Right renal pelvis (tissue), 4 donors: ENCODE measurements around the gene GRIK1. TPM values are rescaled to one million over a fixed set of nuclear protein-coding genes. Genes with fewer than 3 reads are reported as not detected.

Experiments
- DNase-seq, 4 donors: peaks; one replicate each; pipeline ENCODE4 v3.0.0-alpha.2; 2013; ENCODE audit warnings: low read depth in 4 of 4, low spot score in 3 of 4, missing footprints in 1 of 4
- polyA plus RNA-seq, 4 donors: library from polyadenylated mRNA; unstranded; fragments of 120-200 nt; gene quantifications; one replicate each; pipeline ENCODE4 v1.2.1, GENCODE V29; 2013; ENCODE audit not compliant: insufficient read length in 4 of 4

GRIK1 gene
- polyA plus RNA-seq, 4 donors = 1.2 to 2.5 (median 1.4) TPM

DNA sequence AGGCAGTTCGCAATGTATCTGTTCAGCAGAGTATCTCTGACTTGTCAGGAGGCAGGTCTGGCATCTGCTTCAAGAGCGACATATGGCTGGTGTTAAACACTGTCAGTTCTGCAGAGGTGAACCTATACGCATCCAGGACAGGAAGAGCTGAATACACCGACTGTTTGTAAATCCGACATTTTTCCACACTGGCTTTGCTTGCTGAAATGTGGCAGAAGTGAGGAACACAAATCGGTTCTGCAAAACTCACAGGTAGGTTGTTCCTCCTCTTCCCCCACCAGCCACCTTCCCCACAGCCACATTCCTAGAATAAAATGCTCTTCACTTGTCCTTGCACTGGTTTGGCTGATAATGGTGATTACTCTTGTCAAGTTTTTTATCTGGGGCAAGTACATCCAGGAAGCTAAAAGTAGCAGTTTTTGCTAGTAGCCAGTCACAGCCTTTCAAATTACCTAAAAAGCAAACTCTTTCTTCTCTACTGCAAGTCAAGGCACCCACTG is 289.2 kb downstream of the GRIK1 start:
- no peak for DNase-seq

DNA sequence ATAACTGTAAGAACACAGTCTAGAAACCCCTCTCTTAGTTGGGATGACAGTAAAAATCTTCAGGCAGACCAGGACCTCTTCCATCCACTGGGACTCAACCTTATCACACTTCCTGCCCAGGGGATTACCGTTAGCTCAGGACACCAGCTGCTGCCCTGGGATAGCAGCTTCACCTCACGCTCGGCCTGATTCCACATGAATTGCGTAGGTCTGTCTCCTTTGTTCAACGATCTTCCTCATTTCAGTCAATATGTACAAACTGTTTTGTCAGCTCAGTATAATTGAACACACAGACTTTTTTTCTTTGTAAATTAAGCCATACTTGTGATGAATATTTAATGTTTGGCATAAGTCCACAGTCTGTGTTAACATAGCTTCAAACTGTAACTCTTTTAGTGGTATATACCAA is 290.4 kb downstream of the GRIK1 start:
- no peak for DNase-seq

DNA sequence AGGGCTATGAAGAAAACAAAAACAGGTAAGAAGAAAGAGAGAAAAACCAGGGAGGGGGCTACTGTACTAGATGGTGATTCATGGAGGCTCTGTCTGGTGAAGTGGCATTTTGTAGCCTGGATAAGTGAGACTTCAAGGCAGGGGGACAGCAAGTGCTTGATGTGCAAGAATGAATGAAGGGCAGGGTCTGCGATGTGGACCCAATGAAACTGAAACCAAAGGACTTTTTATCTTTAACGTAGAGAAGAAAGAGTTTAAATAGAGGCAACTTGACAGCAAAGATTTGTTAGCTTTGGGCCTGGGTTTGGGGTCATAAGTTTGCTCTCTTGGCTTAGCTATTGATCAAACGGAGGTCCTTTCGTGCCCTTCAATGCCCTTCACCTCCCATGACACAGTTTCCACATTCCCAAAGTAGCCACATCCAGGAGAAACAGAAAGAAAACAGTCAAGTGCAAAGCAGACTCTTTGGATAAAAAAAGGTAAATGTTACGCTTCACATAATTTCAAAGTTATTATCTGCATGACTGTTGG is 291.0 kb downstream of the GRIK1 start:
- DNase-seq = no peak

DNA sequence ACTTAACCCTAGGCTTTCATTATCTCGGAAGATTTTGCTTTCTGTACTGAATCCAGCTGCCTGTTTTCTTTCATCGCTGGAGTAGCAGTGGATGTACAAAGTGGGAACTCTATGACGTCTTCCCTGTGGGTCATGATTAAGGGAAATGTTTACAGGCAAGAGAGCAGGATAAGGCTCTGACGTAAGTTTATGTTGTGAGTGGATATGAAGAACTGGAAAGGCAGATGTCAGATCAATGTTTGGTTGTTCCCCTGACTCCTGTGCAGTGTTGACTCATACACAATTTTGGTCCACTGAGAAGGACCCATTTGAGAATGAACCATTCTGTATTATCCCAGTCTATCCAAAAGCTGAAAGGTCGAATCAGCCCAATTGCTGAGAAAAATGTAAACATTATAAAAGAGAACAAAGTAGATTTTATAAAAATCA is 292.4 kb downstream of the GRIK1 start:
- DNase-seq = no peak

DNA sequence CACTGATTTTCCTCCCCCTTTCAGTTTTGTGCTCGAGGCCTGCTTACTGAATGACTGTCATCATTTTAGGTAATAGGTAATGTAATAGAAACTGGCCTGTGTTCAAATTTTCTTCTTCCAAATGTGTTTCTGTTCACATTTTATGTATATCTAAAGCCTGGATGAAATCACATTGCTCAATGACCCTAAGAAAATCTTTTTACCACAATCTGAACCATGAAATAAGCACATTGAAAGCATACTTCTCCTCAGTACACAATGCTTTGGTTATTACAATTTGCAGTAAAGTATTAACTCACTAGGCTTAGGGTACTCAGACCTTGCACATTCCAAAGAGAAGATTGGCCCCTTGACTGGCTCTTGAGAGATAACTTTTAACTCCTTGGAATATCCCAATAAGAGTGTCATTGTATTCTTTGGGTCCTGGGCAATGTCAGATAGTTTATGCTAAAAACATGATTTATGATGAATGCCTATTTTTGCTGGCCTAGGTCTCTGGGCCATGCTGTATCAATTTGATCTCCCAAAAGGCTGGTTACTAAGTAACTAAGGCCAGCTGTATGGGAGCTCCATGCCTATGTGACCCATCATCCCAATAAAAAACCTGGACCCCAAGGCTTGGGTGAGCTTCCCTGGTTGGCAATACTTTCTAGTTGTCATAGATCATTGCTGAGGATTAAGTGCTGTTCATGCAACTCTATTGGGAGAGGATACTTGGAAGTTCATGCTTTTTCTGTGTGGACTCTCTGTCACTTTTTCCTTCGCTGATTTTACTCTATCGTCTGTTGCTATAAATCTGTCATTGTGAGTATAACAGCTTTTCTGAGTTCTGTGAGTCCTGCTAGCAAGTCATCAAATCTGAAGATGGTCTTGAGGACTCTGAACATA is 293.9 kb downstream of the GRIK1 start:
- DNase-seq = no peak

DNA sequence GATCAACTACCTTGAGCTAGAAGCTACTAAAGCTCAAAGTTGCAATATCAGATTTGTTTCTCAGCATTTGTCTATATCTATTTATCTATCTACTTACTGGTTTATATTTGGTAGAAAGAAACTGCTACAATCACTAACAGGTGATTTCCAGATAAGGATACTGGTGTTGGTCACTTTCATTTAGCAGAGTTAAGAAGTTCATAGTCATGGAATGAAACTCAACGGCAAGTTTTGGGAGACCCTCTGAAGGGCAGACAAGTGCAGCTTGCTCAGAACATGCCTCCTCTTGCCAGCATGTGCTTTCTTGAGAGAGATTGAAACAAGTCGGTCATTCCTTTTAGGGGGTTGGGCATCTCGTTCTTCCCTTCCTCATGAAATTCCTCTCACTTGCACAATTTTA is 296.5 kb downstream of the GRIK1 start:
- no peak for DNase-seq

DNA sequence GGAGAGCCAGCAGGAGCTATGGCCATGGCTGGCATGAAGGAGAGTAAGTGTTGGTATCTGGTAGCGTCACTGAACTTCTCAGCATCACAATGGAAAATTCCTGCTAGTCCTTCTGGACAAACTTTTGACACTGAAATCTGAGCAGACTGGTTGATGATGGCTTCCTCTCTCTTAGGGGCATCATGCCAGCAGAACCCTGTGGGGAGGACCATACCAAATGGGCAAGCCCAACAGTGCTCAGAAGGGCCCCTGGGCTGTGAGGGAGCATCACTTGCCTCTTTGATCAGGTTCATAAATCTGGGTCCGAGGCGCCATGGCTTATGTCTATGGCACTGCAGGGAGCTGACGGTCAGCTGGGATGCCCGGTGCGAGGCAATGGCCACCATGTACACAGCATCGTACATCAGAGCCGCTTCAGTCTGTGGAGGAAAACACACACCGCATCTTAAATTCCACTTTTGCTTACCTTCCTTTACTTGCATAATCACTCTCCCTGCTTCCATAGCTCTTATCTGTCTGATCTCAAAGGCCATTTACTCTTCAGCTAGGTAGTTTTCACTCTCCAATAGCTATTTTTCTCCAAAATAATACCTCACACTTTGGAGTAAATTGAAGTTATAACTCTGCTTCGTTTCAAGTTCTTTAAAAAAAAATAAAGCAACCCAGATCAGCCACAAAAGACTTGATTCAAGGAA is 297.1 kb downstream of the GRIK1 start:
- DNase-seq = no peak

DNA sequence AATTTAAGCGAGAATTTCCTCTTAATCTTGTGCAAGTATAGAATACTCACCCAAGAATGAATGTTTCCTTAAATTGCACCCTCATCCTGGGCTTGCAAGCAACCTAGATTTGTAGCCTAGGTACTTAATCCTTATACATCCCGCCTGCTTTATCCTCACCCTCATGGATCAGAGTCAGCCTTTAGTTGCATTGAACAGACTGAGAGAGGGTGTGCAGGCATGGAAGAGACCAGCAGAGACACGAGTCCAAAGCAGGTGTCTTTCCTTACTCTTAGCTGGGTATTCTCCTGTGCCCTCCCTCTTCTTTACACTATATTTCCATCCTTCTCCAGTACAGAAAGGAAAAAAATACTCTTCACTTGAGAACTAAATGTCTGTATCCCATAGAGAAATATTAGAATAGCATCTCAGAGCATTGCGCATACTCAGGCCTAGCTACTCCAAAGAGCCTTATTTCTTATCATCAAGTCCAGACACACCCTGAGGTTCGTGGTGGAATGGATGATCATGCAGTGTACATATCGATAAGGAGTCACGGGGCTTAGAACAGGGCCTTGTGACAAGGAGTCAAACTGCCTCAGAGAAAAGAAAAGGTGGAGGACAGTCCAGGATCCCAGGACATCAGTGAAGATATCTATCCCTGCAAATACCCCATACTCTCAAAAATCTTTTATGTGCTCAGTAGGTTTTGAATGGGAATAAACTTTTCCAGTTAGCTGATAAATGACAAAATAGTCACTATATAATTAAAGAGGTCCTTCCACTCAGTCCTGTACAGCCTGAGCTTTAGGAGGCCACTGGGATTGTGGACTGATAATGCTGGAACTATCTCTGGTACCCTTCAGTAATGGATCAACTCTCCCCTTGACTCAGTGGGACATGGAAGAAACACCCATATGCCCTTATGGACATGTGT is 297.9 kb downstream of the GRIK1 start:
- no peak for DNase-seq

DNA sequence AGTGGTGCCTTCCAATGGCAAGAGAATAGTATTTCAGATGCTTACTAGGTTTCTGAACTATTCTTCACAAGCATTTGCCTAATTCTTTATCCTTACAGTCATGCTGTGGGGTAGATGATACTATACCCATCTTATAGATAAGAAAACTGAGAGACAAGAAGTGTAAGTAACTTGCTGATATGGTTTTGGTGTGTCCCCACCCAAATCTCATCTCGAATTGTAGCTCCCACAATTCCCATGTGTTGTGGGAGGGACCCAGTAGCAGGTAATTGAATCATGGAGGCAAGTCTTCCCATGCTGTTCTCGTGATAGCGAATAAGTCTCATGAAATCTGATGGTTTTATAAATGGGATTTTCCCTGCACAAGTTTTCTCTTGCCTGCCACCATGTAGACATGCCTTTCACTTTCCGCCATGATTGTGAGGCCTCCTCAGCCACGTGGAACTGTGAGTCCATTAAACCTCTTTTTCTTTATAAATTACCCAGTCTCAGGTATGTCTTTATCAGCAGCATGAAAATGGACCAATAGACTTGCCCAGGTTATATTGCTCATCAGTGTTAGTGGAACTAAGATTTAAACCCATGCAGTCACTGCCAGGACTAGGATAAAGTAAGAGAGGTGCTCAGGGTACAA is 298.7 kb downstream of the GRIK1 start:
- no peak for DNase-seq

DNA sequence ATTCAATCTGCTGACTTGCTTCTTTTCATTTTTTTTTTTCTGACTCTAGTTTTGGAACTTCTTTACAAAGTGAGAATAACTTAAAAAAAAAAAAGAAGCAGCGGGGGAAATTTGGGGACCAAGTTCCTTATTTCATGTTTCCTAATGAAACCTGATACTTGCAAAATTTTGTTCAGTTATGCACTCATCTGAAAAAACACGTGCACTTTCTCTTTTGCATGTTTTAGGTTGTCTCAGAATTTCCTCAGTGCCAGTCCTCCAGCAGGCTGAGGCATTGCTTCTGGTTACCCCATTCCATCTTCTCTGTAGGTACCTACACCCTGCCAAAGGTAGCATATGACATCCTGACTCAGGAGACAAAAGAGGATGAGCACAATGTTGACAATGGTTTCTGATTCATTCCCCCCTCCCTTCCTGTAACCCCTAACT is 299.7 kb downstream of the GRIK1 start:
- DNase-seq = no peak

DNA sequence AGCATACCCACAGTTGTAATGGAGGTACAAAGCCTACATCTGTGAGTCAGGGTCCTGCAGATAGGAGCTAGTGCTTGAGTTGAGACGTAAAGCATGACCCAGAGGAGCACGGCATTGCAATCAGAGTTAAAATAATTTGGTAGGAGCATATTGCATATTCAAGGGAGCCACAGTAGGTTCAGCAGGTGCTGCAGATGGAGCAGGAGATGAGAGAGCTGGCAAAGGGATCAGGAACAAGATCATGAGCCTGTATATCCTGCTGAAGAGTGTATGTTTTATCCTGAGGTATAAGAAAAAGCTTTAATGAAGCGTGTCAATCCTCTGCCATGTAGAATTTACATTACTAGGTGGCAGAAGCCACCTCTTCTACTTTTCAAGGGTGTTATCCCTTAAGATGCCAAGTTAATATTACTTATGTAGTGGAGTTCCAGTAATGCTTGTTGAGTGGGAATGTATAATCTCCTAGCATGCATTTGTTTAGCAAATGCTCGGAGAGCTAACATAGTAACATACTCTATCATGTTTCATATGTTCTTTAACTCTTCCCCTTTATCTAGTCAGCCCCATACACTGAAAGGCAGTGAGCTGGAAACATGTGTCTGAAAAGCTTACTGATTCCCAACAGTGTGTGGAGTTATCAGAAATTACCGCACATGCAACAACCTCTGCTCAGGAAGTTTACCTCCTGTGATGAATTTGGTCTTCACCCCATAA is 300.3 kb downstream of the GRIK1 start:
- DNase-seq = no peak

DNA sequence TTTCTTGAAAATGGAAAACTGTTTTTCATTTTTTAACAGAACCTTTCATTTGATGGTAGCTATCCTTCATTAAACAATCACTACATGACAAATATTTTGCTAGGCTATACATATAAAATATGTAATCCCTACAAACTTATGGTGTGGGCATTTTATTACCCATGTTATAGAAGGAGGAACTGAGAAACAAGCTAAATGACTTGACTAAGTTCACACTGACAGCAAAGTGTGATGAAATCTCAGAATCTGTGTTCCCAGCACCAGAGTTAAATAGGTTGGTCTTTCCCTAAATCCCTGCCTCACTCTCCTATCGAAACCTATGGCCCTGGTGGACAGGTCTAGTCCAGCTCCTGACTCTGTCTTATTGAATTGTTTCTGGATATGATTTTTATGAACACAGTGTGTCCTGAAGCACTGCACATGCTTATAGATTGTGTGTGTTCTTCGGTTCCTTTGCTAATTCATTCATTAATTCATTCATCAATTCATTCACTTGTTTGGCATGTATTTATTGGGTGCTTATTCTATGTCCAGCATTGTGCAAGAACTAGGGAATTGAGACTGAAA is 301.0 kb downstream of the GRIK1 start:
- DNase-seq = no peak

DNA sequence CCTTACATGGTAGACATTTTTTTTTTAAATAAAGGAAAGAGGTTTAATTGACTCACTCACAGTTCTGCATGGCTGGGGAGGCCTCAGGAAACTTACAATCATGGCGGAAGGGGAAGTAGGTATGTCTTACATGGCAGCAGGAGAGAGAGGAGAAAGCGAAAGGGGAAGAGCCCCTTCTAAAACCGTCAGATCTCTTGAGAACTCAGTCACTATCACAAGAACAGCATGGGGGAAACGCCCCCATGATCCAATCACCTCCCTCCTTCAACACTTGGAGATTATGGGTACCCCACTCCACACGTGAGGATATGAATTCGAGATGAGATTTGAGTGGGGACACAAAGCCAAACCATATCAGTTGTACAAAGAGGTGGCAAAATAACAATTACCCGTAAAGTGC is 301.7 kb downstream of the GRIK1 start:
- DNase-seq = no peak

DNA sequence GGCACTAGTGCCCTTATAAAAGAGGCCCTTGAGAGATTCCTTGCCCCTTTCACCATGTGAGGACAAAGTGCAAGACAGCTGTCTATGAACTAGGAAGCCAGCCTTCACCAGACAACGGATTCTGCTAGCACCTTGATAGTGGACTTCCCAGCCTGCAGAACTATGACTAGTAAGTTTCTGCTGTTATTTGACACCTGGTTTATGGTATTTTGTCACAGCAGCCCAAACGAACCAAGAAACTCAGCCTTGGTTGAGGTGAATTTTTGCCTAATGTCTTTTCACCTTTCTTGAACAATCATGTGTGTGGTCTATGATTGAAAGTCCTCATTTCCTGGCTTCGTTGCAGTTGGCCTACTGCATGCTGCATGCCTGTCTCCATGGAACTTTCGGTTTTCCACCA is 302.2 kb downstream of the GRIK1 start:
- no peak for DNase-seq

DNA sequence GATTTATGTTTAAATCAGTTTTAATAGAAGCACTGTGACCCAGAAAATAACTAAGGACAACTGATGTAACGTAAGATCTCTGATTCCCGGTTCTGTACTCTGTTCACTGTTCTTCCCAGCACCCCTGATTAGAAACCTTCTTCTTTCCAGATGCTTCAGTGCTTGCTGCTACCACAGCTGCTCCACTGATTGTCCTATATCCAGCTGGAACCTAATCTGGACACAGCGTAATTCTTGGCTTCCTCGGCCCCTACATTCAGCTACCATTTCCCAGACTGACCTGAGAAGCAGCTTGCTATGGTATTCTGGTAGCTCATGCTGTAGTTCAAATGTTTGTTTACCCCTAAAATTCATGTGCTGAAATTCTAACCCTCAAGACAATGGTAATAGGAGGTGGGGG is 302.7 kb downstream of the GRIK1 start:
- no peak for DNase-seq

DNA sequence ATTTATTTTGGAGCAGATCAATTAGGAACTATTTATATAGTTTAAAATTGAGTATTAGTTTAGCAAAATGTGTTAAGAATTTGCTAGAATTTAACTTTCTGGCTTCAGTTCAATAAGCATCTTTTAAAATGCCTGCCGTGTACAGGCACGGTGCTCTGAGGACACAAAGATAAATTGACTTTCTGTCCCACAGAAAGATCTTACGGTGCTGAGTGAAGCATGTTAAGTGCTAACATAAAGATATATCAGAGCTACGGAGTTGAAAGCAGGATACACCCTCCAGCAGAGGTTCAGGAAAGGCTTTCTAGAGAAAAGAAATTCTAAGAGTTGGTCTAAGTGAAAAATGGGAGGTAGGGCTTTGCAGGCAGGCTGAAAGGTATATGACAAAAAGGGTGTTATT is 305.4 kb downstream of the GRIK1 start:
- DNase-seq = no peak

DNA sequence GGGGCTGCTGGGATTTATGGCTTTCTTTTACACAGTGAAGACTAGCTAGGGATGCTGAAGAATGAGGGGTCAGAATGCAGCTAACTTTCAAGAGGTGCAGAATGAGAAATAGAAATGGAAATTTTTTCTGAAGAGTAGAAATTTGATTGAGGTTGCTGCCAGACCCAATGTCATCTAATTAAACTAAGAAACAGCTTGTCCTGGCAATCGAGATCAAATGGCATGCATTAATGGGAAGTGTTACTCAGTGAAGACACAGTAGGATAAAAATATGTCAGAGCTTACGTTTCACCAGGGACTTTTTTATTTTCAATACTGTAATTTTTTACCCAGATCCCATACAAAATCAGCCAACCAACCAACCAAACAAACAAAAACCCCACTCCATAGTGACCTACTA is 306.0 kb downstream of the GRIK1 start:
- DNase-seq = no peak

DNA sequence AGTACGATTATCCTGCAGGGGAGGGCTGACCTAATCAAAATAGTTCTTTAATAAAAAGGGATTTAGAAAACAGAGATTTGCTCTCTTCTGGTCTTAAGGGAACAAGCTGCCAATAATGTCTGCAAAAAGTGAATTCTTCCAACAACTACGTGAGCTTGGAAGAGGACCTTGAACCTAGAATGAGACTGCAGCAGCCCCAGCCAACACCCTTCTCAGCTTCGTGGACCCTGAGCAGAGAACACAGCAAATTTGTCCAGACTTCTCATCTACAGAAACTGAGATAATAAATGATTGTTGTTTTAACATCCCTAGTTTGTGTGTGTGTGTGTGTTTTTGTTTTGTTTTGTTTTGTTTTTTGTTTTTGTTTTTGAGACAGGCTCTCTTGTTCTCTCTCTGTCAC is 309.4 kb downstream of the GRIK1 start:
- no peak for DNase-seq

DNA sequence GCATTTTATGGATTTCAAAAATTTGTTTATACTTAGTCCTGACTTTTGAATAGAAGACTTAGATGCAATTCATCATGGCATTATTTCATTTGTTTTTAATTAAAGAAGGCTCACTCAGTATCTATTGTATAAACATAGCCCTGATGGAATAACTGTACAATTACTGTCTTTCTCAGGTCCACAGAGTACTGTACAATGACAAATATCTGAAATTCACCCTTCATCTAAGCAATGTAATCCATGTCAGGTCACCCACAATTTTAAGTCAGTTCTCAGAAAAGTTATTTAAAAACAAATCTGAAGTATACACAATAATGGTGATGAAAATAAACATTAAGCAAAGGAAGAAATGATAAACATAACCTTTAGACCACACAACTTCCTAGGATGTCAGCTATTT is 311.9 kb downstream of the GRIK1 start:
- DNase-seq = no peak
